Stimulated activated CD4-positive, alpha-beta T cell treated with anti-CD3 and anti-CD28 coated beads, Interleukin-1b, Interleukin-23, amount 100 ng/mL, for 1 hour (primary cell): ENCODE measurements around the gene XPO5.
"Not testable (repeated sequence)": the region's sequence is repeated elsewhere in the genome, so short reads cannot be mapped to it uniquely, and the experiment has no call there.

Source experiments
- DNase-seq, 2 donors: peaks; one replicate each; pipeline ENCODE4 v3.0.0-alpha.2; 2020; ENCODE audit warnings: low read depth in 2 of 2

Gene XPO5

GRCh38 chr6:43498291-43498690 lies 77.5 kb downstream of the XPO5 start:
- DNase-seq = not testable (repeated sequence)

- no peak for DNase-seq
These were observed 78.1 kb downstream of the XPO5 start for GRCh38 chr6:43497689-43498088.

GRCh38 chr6:43497129-43497396 lies 78.8 kb downstream of the XPO5 start:
- no peak for DNase-seq

GRCh38 chr6:43496370-43497128 lies 79.3 kb downstream of the XPO5 start:
- no peak for DNase-seq

- no peak for DNase-seq
These were observed 80.4 kb downstream of the XPO5 start for GRCh38 chr6:43495409-43495941.

- no peak for DNase-seq
These were observed 81.1 kb downstream of the XPO5 start for GRCh38 chr6:43494766-43495165.

- no peak for DNase-seq
These were observed 81.5 kb downstream of the XPO5 start for GRCh38 chr6:43494321-43494720.

- no peak for DNase-seq
These were observed 82.0 kb downstream of the XPO5 start for GRCh38 chr6:43493833-43494232.

GRCh38 chr6:43493230-43493629 lies 82.6 kb downstream of the XPO5 start:
- no peak for DNase-seq

- DNase-seq = no peak
These were observed 83.2 kb downstream of the XPO5 start for GRCh38 chr6:43492673-43493072.

GRCh38 chr6:43491750-43492661 lies 83.8 kb downstream of the XPO5 start:
- no peak for DNase-seq

GRCh38 chr6:43490523-43490939 lies 85.3 kb downstream of the XPO5 start:
- no peak for DNase-seq

- DNase-seq = no peak
These were observed 86.4 kb downstream of the XPO5 start for GRCh38 chr6:43489277-43490072.

- DNase-seq = no peak
These were observed 87.1 kb downstream of the XPO5 start for GRCh38 chr6:43488667-43489276.

- no peak for DNase-seq
These were observed 94.1 kb downstream of the XPO5 start for GRCh38 chr6:43481591-43482236.

GRCh38 chr6:43481075-43481474 lies 94.8 kb downstream of the XPO5 start:
- DNase-seq = no peak

GRCh38 chr6:43478008-43478372 lies 97.8 kb downstream of the XPO5 start:
- no peak for DNase-seq

- DNase-seq = peak; percentile 88 to 100
These were observed 98.4 kb downstream of the XPO5 start, which contains the start of gene TJAP1 for GRCh38 chr6:43477235-43478007. Gene TJAP1, plus strand, starts transcription at chr6:43477570. Its CDS starts 21,432 bp downstream, at chr6:43499002.

- no peak for DNase-seq
These were observed 99.1 kb downstream of the XPO5 start for GRCh38 chr6:43476746-43477145.

GRCh38 chr6:43475516-43475915 lies 100.3 kb downstream of the XPO5 start:
- no peak for DNase-seq
